GM19099 (cell line): ENCODE measurements around the gene MTO1.

Experiments used
- POLR2A ChIP-seq: IDR thresholded peaks from 3 replicates; pipeline ENCODE4 v1.6.1; 2011; ENCODE audit warnings: low read depth; ENCODE audit not compliant: insufficient read length; ENCODE audit errors: extremely low read depth

Gene MTO1

GRCh38 chr6:73548458-73549446 is 87.2 kb downstream of the MTO1 start:
- TF ChIP-seq POLR2A, result no peak

DNA sequence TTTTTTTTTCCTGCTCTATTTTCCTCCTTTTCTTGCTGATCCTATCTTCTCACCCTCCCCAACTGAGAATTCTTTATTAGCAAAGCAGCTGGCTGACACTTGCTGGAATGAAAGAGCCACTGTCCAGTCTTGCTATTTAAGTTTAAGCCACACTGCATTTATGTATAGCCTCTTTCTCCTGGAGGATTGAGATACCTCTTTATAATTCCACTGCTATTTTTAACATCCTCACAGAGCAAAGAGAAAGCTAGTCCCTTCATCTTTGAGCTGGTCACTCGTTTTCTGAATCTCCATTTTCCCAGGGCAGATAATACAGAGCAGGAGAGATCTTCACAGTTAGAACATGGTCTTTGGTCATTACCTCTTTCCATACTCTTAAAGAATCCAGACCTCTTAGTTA is 95.3 kb downstream of the MTO1 start:
- TF ChIP-seq POLR2A, result no peak
